HG03108 (cell line): ENCODE measurements around the gene DCN.

ENCODE experiments used
- ATAC-seq: cut with Tn5 transposase; IDR thresholded peaks from one replicate; pipeline ENCODE4 v1.9.1; 2021; ENCODE audit warnings: moderate library complexity; ENCODE audit not compliant: unreplicated experiment

DCN gene

GRCh38 chr12:91104812-91105466, 77.7 kb downstream of the DCN start:
- ATAC-seq, result peak; percentile 66

GRCh38 chr12:91103624-91104023, 79.0 kb downstream of the DCN start:
- no peak for ATAC-seq

- no peak for ATAC-seq
Observed at GRCh38 chr12:91103101-91103500, 79.5 kb downstream of the DCN start.

GRCh38 chr12:91100906-91101305, 81.7 kb downstream of the DCN start:
- ATAC-seq, result no peak

- no peak for ATAC-seq
Observed at GRCh38 chr12:91099836-91100235, 82.8 kb downstream of the DCN start.

- no peak for ATAC-seq
Observed at GRCh38 chr12:91099341-91099740, 83.3 kb downstream of the DCN start.

- ATAC-seq, result no peak
Observed at GRCh38 chr12:91098941-91099340, 83.7 kb downstream of the DCN start.

GRCh38 chr12:91098461-91098860, 84.2 kb downstream of the DCN start:
- ATAC-seq, result no peak

- ATAC-seq, result no peak
Observed at GRCh38 chr12:91094957-91095356, 87.7 kb downstream of the DCN start.

GRCh38 chr12:91094032-91094662, 88.5 kb downstream of the DCN start:
- ATAC-seq, result no peak

- no peak for ATAC-seq
Observed at GRCh38 chr12:91093341-91093740, 89.3 kb downstream of the DCN start.

- ATAC-seq, result no peak
Observed at GRCh38 chr12:91091916-91092715, 90.5 kb downstream of the DCN start.
